Neural cell (in vitro differentiated cells): ENCODE data around the gene SPACA4. TPM values are rescaled to one million over a fixed set of nuclear protein-coding genes. Genes with fewer than 3 reads are reported as not detected.

Experiments
- H2AFZ ChIP-seq: fragments of 200-600, 300-800 bp; sonication (generic), shearing (Covaris generic); 2 replicates; pipeline ENCODE4 v1.6.0; 2014; ENCODE audit warnings: low read depth, mild to moderate bottlenecking, antibody characterized with exemption, low read length, moderate library complexity
- H3F3A ChIP-seq: fragments of 200-600 bp; shearing (Covaris generic); 2 replicates; pipeline ENCODE4 v1.6.1; 2016; ENCODE audit warnings: mild to moderate bottlenecking, moderate library complexity, mixed read lengths, antibody characterized with exemption, low read length; ENCODE audit not compliant: insufficient read depth, poor library complexity, severe bottlenecking
- H3K27ac ChIP-seq: fragments of 200-600, 300-800 bp; sonication (generic), shearing (Covaris generic); 2 replicates; pipeline ENCODE4 v1.5.1; 2014; ENCODE audit warnings: mild to moderate bottlenecking, low read length, moderate library complexity
- H3K27me3 ChIP-seq: fragments of 300-800, 200-600 bp; sonication (generic), shearing (Covaris generic); 2 replicates; pipeline ENCODE4 v1.6.0; 2014; ENCODE audit warnings: mild to moderate bottlenecking, low read depth, low read length, moderate library complexity; ENCODE audit not compliant: insufficient read depth
- H3K36me3 ChIP-seq: fragments of 300-800, 200-600 bp; sonication (generic), shearing (Covaris generic); 2 replicates; pipeline ENCODE4 v1.5.1; 2014; ENCODE audit warnings: mild to moderate bottlenecking, antibody characterized with exemption, low read length, moderate library complexity; ENCODE audit not compliant: insufficient read depth
- H3K4me2 ChIP-seq: fragments of 300-800, 200-600 bp; sonication (generic), shearing (Covaris generic); 2 replicates; pipeline ENCODE4 v1.6.0; 2014; ENCODE audit warnings: mild to moderate bottlenecking, low read length
- H3K4me3 ChIP-seq: fragments of 300-800, 200-600 bp; sonication (generic), shearing (Covaris generic); 2 replicates; pipeline ENCODE4 v1.5.1; 2014; ENCODE audit warnings: mild to moderate bottlenecking, low read length, moderate library complexity
- H3K79me2 ChIP-seq: fragments of 200-600 bp; shearing (Covaris generic); replicated peaks from 2 replicates; pipeline ENCODE4 v1.6.0; 2014; ENCODE audit warnings: mild to moderate bottlenecking, low read length, moderate library complexity; ENCODE audit not compliant: insufficient read depth
- H3K9ac ChIP-seq: fragments of 300-800, 200-600 bp; sonication (generic), shearing (Covaris generic); 2 replicates; pipeline ENCODE4 v1.6.1; 2016; ENCODE audit warnings: mild to moderate bottlenecking, low read length, mixed read lengths
- H3K9me2 ChIP-seq: fragments of 200-600 bp; shearing (Covaris generic); 2 replicates; pipeline ENCODE4 v1.6.1; 2016; ENCODE audit warnings: mild to moderate bottlenecking, low read length, mixed read lengths; ENCODE audit not compliant: insufficient read depth
- H3K9me3 ChIP-seq: fragments of 200-600, 300-800 bp; sonication (generic), shearing (Covaris generic); 2 replicates; pipeline ENCODE4 v1.6.1; 2016; ENCODE audit warnings: mild to moderate bottlenecking, mixed run types, low read length, moderate library complexity, mixed read lengths
- H4K20me1 ChIP-seq: fragments of 200-600 bp; shearing (Covaris generic); 2 replicates; pipeline ENCODE4 v1.6.1; 2016; ENCODE audit warnings: mild to moderate bottlenecking, mixed run types; ENCODE audit not compliant: insufficient read depth
- EP300 ChIP-seq: fragments of 450-650 bp; conservative IDR thresholded peaks from 2 replicates; pipeline ENCODE4 v1.6.1; 2014; ENCODE audit warnings: antibody characterized with exemption, mild to moderate bottlenecking, moderate library complexity; ENCODE audit not compliant: poor library complexity, severe bottlenecking
- EZH2 ChIP-seq: fragments of 200-600, 300-800 bp; shearing (Covaris generic), sonication (generic); IDR thresholded peaks from 2 replicates; pipeline ENCODE4 v1.6.1; 2014; ENCODE audit warnings: antibody characterized with exemption, low read length, borderline replicate concordance, mild to moderate bottlenecking; ENCODE audit not compliant: insufficient read depth, poor library complexity, severe bottlenecking
- POLR2AphosphoS5 ChIP-seq: IDR thresholded peaks from 2 replicates; pipeline ENCODE4 v1.6.1; 2012
- RAD21 ChIP-seq: fragments of 450-650 bp; conservative IDR thresholded peaks from 2 replicates; pipeline ENCODE4 v1.6.1; 2014; ENCODE audit warnings: antibody characterized with exemption, mild to moderate bottlenecking, moderate library complexity
- SMC3 ChIP-seq: fragments of 450-650 bp; conservative IDR thresholded peaks from 2 replicates; pipeline ENCODE4 v1.6.1; 2014; ENCODE audit warnings: antibody characterized with exemption, mild to moderate bottlenecking, moderate library complexity; ENCODE audit not compliant: poor library complexity
- TAF1 ChIP-seq: IDR thresholded peaks from 2 replicates; pipeline ENCODE4 v1.6.1; 2012; ENCODE audit warnings: low read depth
- polyA plus RNA-seq: library from polyadenylated mRNA; depleted of rRNA; stranded (reverse); fragments of >200 nt; gene quantifications from 2 replicates; pipeline ENCODE4 v1.2.3, GENCODE V29; 2014
- TF ChIP-seq, protein P1 (sequence below): fragments of 450-650 bp; IDR thresholded peaks from 2 replicates; pipeline ENCODE4 v1.5.1; 2014; ENCODE audit warnings: antibody characterized with exemption, mild to moderate bottlenecking, moderate library complexity; ENCODE audit not compliant: poor library complexity, severe bottlenecking

SPACA4 gene
- polyA plus RNA-seq, 1 donor from 2014 or later = not detected

DNA sequence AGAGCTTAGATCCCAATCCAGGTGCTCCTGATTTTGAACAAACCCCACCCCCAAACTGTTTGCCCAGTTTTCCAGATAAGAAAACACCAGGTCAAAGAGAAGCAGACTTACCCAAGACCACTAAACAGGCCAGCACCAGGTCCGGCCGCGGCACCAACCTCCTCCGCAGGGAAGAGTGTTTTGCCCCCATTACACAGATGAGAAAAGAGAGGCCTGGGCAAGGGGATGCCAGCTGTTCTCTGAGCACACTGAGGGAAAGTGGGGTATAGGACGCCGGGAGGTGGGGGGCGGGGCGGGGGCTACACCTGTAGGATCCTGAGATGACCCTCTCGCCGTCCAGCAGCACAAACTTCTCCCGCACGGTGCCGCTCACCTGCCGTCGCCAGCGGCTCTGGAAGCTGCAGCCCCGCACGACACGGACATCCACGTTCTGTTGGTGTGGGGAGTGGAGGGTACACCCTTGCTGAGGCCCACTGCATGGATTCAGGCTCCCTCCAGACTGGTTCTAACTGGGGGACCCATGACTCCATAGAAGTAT, 3.1 kb downstream of the SPACA4 start:
- Histone ChIP-seq H3K9me3 (no peaks in the 10 kb centered on the region), H3K79me2 (no peaks in the 10 kb centered on the region)
- TF ChIP-seq SMC3 = no peak
- no peak for TF ChIP-seq TAF1
- TF ChIP-seq EP300 = no peak
- no peak for TF ChIP-seq RAD21
- TF ChIP-seq EZH2 = no peak

DNA sequence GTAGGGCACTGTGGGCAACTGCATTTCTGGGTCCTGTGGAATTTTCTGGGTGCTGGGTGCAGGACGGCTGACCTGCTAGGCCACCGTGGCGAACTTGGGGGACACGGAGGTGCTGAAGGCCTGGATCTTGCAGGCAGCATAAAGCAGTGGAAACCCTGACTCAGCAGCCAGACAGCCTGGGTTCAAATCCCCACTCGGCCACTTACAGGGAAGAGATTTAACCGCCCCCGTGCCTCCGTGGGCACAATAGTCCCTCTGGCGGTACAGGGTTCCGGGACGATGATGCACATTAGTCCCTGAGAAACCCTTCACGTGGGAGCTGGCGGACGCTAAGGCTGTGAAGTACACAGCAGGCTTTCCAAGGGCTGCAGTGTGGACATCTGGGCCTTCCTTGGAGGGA, 5.3 kb downstream of the SPACA4 start:
- no peak overlapping the region for H3K27ac ChIP-seq
- no peak overlapping the region for H3K9ac ChIP-seq
- H3K9me3 ChIP-seq = no peaks in the 10 kb centered on the region
- TF ChIP-seq EZH2 = no peak
- TF ChIP-seq, protein P1, sequence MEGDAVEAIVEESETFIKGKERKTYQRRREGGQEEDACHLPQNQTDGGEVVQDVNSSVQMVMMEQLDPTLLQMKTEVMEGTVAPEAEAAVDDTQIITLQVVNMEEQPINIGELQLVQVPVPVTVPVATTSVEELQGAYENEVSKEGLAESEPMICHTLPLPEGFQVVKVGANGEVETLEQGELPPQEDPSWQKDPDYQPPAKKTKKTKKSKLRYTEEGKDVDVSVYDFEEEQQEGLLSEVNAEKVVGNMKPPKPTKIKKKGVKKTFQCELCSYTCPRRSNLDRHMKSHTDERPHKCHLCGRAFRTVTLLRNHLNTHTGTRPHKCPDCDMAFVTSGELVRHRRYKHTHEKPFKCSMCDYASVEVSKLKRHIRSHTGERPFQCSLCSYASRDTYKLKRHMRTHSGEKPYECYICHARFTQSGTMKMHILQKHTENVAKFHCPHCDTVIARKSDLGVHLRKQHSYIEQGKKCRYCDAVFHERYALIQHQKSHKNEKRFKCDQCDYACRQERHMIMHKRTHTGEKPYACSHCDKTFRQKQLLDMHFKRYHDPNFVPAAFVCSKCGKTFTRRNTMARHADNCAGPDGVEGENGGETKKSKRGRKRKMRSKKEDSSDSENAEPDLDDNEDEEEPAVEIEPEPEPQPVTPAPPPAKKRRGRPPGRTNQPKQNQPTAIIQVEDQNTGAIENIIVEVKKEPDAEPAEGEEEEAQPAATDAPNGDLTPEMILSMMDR = no peak
- no peak for TF ChIP-seq POLR2AphosphoS5
- no peak overlapping the region for H2AFZ ChIP-seq
- no peaks in the 10 kb centered on the region for H3F3A ChIP-seq
- no peaks in the 10 kb centered on the region for H3K27me3 ChIP-seq
- H3K4me3 ChIP-seq = no peak overlapping the region
- H3K9me2 ChIP-seq = no peaks in the 10 kb centered on the region
- H3K79me2 ChIP-seq = peaks cover 5% of the 10 kb centered on the region
- no peaks in the 10 kb centered on the region for H4K20me1 ChIP-seq
- H3K4me2 ChIP-seq = no peak overlapping the region
- peaks cover under 1% of the 10 kb centered on the region for H3K36me3 ChIP-seq

More for the DNA sequence above, 3.1 kb downstream of the SPACA4 start:
- Histone ChIP-seq H3K9ac (no peak overlapping the region), H3K9me2 (no peaks in the 10 kb centered on the region), H3K27me3 (no peaks in the 10 kb centered on the region), H3K4me3 (no peak overlapping the region), H4K20me1 (no peaks in the 10 kb centered on the region), H3K27ac (no peak overlapping the region), H2AFZ (no peak overlapping the region), H3K36me3 (no peaks in the 10 kb centered on the region), H3F3A (no peaks in the 10 kb centered on the region), H3K4me2 (no peak overlapping the region)

DNA sequence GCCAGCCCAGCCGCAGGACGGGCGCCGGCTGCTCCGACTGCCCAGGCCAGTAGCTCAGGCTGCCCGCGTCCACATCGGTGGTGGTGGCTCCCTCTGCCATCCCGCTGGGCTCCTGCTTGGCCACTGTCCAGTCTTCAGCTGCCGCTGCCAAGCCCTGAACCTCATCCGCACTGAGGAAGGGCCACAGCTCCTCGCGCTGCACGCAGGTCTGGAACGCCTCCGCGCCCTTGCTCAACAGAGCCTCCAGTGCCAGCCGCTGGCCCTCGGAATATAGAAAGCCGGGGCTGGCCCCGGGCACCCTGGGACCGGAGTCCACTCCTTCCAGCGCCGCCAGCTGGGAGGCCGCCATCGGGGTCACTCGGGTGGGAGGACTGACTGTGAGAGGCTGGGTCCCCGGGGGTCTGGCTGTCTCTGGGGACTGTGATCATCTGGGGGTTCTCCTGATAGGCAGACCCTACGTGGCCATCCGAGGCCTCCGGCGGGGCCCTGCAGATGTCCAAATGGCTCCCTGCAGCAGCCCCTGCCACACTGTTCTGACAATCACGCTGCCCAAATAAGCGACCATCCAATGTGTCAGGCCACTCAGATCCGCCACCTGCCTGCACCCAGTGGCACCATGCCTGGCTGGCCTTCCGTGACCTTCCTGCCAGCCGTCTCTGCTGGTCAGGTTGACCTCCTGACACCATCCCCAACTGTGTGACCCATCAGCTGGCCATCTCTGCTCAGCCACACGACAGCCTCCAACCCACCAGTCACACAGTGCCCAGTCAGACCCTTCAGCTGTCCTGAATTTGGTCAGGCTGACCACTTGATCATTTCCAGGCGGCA, 6.7 kb downstream of the SPACA4 start:
- Histone ChIP-seq H3K27me3 (no peaks in the 10 kb centered on the region), H3K9me2 (no peaks in the 10 kb centered on the region), H3K36me3 (peaks cover 3% of the 10 kb centered on the region), H3K4me2 (no peak overlapping the region), H3K9me3 (no peaks in the 10 kb centered on the region), H3K4me3 (no peak overlapping the region), H3F3A (no peaks in the 10 kb centered on the region), H4K20me1 (peaks cover 4% of the 10 kb centered on the region), H3K79me2 (peaks cover 17% of the 10 kb centered on the region), H2AFZ (no peak overlapping the region), H3K27ac (no peak overlapping the region), H3K9ac (no peak overlapping the region)
- no peak for TF ChIP-seq EP300
- no peak for TF ChIP-seq POLR2AphosphoS5
- TF ChIP-seq EZH2 = no peak
- TF ChIP-seq RAD21 = no peak
- TF ChIP-seq TAF1 = no peak
